Cardiac muscle cell (in vitro differentiated cells and primary cell): Measurements from ENCODE around the gene C1QL4. TPM values are rescaled to one million over a fixed set of nuclear protein-coding genes. Genes with fewer than 3 reads are reported as not detected.
"Not testable (repeated sequence)": the region's sequence is repeated elsewhere in the genome, so short reads cannot be mapped to it uniquely, and the experiment has no call there.

Source experiments
- DNase-seq, 2 donors: peaks; one replicate each; pipeline versions ENCODE4 v3.0.0 to v3.0.0-alpha.2; 2010 to 2017; ENCODE audit warnings: low read depth in 1 of 2, low spot score in 1 of 2
- H3K27ac ChIP-seq: fragments of 200-600 bp; sonication (generic); 2 replicates; pipeline ENCODE4 v1.5.1; 2016
- H3K27me3 ChIP-seq: fragments of 200-600 bp; sonication (generic); 2 replicates; pipeline ENCODE4 v1.6.0; 2016; ENCODE audit warnings: control low read depth
- H3K36me3 ChIP-seq: fragments of 200-600 bp; sonication (generic); 2 replicates; pipeline ENCODE4 v1.5.1; 2016; ENCODE audit warnings: control low read depth
- H3K4me1 ChIP-seq: fragments of 200-600 bp; sonication (generic); 2 replicates; pipeline ENCODE4 v1.8.1; 2017; ENCODE audit warnings: low read depth, mild to moderate bottlenecking, mixed run types
- H3K4me3 ChIP-seq: fragments of 200-600 bp; sonication (generic); 2 replicates; pipeline ENCODE4 v1.5.1; 2016; ENCODE audit warnings: mild to moderate bottlenecking
- H3K9me3 ChIP-seq: fragments of 200-600 bp; sonication (generic); 2 replicates; pipeline ENCODE4 v1.5.1; 2017; ENCODE audit warnings: low read depth, mild to moderate bottlenecking, control low read depth
- polyA plus RNA-seq: library from polyadenylated mRNA; unstranded; fragments of >200 nt; fragmentation: Nextera tagmentation; extraction: Ambion mirVana; gene quantifications from 2 replicates; pipeline ENCODE4 v1.2.1, GENCODE V29; 2016
- total RNA-seq: library from RNA; depleted of rRNA; stranded (reverse); fragments of >200 nt; gene quantifications from 2 replicates; pipeline ENCODE4 v1.2.3, GENCODE V29; 2016
- TF ChIP-seq, protein P1 (sequence below): IDR thresholded peaks from 2 replicates; pipeline ENCODE4 v1.5.1; 2012; ENCODE audit warnings: low read depth, mild to moderate bottlenecking, low read length

C1QL4 gene
- total and polyA plus RNA-seq, 2 experiments from 2014 or later = not detected

DNA sequence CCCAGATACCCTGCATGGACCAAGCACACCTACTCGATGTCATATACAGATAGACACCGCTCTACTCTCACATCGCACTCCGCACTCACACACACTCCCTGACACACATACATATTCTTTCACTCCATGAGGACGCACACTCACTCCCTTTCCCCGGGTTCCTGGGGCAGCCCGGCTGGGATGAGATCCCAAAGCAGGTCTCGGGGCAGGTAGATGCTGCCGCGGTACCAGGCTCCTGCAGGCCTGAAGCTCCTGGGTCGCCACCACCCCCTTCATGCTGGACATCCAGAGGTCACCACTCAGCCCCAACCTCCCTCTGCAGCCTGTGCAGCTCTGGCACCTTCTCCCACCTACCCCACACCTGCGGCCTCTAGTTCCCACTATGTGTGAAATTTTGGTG, 2.3 kb downstream of the C1QL4 start:
- H3K4me3 ChIP-seq = no peak overlapping the region
- TF ChIP-seq, protein P1, sequence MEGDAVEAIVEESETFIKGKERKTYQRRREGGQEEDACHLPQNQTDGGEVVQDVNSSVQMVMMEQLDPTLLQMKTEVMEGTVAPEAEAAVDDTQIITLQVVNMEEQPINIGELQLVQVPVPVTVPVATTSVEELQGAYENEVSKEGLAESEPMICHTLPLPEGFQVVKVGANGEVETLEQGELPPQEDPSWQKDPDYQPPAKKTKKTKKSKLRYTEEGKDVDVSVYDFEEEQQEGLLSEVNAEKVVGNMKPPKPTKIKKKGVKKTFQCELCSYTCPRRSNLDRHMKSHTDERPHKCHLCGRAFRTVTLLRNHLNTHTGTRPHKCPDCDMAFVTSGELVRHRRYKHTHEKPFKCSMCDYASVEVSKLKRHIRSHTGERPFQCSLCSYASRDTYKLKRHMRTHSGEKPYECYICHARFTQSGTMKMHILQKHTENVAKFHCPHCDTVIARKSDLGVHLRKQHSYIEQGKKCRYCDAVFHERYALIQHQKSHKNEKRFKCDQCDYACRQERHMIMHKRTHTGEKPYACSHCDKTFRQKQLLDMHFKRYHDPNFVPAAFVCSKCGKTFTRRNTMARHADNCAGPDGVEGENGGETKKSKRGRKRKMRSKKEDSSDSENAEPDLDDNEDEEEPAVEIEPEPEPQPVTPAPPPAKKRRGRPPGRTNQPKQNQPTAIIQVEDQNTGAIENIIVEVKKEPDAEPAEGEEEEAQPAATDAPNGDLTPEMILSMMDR = no peak
- H3K36me3 ChIP-seq = no peaks in the 10 kb centered on the region
- no peaks in the 10 kb centered on the region for H3K4me1 ChIP-seq
- H3K27me3 ChIP-seq = peaks cover 86% of the 10 kb centered on the region
- no peaks in the 10 kb centered on the region for H3K9me3 ChIP-seq
- no peak for DNase-seq
- H3K27ac ChIP-seq = no peak overlapping the region

DNA sequence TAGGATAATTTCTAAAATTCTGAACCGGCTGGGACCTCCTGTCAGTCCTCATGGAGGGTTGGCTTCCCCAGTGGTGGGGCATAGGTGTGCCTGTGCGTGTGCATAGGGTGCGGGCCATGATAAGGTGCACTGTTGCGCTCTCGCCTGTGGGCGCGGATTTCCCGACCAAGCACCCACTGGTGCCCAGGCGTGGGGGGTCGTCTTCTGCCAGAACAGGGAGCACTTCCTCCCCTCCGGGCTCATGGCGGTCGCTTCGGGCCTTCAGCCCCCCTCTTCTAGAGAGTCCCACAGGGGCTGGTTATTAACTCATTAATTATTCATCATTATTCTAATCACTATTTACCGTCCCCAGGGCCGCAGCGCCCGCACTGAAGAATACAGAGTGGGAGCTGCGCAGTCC, 2.8 kb downstream of the C1QL4 start:
- Histone ChIP-seq H3K4me3 (no peak overlapping the region), H3K27me3 (peaks cover 81% of the 10 kb centered on the region), H3K27ac (no peak overlapping the region), H3K36me3 (no peaks in the 10 kb centered on the region), H3K9me3 (no peaks in the 10 kb centered on the region), H3K4me1 (no peaks in the 10 kb centered on the region)
- TF ChIP-seq, protein P1 = no peak
- DNase-seq = no peak

DNA sequence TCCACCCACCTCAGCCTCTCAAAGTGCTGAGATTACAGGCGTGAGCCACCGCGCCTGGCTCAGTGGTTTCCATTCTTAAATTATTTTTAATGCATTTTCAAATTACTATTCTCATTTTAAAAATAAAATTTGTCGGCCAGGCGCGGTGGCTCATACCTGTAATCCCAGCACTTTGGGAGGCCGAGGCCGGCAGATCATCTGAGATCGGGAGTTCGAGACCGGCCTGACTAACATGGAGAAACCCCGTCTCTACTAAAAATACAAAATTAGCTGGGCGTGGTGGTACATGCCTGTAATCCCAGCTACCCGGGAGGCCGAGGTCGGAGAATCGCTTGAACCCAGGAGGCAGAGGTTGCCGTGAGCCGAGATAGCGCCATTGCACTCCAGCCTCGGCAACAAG, 3.2 kb downstream of the C1QL4 start:
- H3K36me3 ChIP-seq, H3K4me1 ChIP-seq, DNase-seq, H3K4me3 ChIP-seq, H3K27ac ChIP-seq, H3K9me3 ChIP-seq: not testable (repeated sequence)
- peaks cover 77% of the 10 kb centered on the region for H3K27me3 ChIP-seq

DNA sequence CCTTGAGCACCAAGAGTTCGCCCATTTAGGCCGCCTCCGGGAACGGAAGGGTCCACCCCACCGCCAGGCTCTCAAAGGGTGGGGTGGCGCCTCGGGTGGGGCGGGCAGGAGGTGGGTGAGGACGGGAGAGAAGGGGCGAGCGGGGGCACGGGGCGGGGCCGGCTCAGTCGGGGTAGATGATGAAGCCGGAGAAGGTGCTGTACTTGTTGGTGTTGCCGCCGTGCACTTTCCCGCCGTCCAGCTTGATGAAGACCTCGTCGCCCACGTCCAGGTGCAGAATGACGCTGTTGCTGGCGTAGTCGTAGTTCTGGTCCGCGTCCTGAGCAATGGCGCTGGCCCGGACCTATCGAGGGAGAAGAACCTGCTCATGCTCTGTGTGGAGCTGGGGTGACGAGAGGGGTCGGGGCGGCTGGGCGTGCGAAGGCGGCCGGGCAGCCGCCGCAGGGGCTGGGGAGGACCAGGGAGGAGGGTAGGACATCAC, 4.1 kb downstream of the C1QL4 start:
- Histone ChIP-seq H3K4me3 (no peak overlapping the region), H3K36me3 (no peaks in the 10 kb centered on the region), H3K27ac (no peak overlapping the region), H3K27me3 (peaks cover 68% of the 10 kb centered on the region), H3K4me1 (no peaks in the 10 kb centered on the region), H3K9me3 (no peaks in the 10 kb centered on the region)
- TF ChIP-seq, protein P1 = no peak
- no peak for DNase-seq

DNA sequence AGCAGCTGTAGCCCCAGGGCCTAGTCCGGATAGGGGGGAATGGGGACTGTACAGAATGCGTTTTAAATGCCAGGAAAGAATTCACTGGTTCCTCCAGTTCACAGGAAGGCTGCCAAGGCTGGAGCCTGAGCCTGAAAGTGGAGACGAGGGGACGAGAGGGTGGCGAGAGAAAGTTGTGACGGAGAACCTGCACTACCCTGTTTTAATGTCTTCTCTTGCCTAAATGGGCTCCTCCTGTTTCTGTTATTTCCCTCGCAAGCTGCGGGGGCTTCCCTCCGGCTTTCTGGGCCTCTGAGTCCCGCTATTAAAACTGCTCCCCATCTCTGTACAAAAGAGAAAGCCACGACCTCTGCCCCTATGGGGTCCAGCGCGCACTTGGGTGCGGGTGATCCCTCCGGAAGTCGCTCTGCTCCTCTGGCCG, 4.5 kb downstream of the C1QL4 start:
- no peaks in the 10 kb centered on the region for H3K36me3 ChIP-seq
- no peaks in the 10 kb centered on the region for H3K4me1 ChIP-seq
- H3K27ac ChIP-seq = no peak overlapping the region
- no peak for DNase-seq
- TF ChIP-seq, protein P1 = no peak
- H3K9me3 ChIP-seq = no peaks in the 10 kb centered on the region
- no peak overlapping the region for H3K4me3 ChIP-seq
- H3K27me3 ChIP-seq = peaks cover 63% of the 10 kb centered on the region

DNA sequence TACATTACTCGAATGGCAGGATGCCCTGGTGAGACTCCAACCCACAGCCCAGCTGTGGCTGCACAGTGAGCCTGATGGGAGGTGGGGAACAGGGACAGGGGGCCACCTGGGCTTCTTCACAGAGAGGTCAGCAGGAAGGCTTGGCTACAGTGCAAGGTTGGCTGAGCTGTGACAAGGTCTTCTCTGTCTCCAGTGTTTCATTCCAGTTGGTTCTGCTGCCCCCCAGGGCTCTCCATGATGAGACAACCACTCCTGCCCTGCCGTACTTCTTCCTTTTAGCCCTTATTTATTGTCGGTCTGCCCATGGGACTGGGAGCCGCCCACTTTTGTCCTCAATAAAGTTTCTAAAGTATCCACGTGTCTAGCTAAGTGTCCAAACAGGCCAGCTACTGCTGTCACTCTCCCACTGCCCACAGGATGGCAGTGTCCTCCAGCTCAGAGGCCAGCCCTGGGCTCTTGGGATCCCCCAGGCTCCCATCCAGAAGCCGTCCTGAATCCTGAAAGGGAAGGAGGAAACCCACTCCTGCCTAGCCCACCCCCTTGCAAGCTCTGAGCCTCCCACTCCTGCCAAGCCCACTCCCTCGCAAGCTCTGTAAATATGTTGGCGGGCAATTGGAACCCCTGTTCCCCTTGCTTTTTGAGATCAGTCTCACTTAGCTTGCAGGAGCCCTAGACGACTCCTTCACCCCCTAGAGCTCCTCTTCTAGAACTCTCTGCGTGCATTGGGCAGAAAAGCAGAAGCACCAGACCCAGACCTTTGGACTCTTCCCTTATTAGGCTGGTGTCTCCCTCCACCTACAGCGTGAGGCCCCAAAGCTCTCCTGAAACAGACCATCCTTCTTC, 5.4 kb downstream of the C1QL4 start:
- H3K9me3 ChIP-seq = no peaks in the 10 kb centered on the region
- DNase-seq = peak; percentile 81 to 84
- H3K4me1 ChIP-seq = no peaks in the 10 kb centered on the region
- no peak overlapping the region for H3K4me3 ChIP-seq
- H3K27ac ChIP-seq = no peak overlapping the region
- peaks cover 55% of the 10 kb centered on the region for H3K27me3 ChIP-seq
- TF ChIP-seq, protein P1 = peak; percentile 87
- no peaks in the 10 kb centered on the region for H3K36me3 ChIP-seq
